Measurements from ENCODE around the gene ZC3H12C.
"Not testable (repeated sequence)": the region's sequence is repeated elsewhere in the genome, so short reads cannot be mapped to it uniquely, and the experiment has no call there.

ZC3H12C gene

GRCh38 chr11:110172468-110173065 is 79.4 kb downstream of the ZC3H12C start:
- peak in 1 of 10 donors; percentile 24 for DNase-seq
- intact Hi-C loops (cut with DNase I) = loop anchor here (10.0 kb wide), 1 partner anchor 78 kb away; the partner anchor contains the start of gene ZC3H12C

DNA sequence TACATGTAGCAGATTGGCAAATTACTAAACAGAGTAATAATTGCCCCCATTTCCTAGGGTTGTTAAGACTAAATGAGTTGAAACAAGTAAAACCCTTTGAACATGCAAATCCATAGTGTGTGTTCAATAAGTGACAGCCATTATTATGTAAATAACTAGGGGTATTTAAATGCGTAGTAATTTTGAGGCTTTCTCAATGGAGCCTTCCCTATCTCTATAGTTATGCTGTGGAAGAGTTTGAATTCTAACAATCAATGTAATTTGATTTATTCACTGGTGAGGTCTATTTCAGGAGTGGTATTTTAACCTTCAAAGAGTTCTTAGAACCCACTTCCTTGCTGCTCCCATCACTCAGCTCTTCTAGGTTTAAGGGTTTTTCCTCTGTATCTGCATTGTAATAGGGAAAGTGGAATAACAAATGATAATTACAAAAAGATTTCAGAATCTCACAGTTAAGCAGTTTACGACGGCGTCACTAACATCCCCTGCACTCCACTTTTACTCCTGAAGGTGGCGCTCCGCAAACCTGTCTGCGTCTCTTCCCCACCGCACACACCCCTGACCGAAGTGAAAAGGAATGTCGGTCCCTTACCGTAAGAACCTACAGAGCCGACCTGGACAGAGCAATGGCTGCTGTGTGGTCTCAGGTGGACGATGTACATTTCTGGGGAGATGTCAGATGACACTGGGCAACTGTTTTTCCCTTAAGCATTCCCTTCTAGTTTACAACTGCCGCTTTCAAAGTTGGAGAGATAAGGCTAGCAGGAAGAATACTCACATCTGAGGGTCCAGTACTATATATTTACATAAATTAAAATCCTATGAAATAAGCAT is 80.8 kb downstream of the ZC3H12C start:
- intact Hi-C loops (cut with DNase I) = loop anchor here (10.0 kb wide), 1 partner anchor 79 kb away; the partner anchor contains the start of gene ZC3H12C
- DNase-seq = peak in 7 of 10 donors; percentile 32 to 88 (median 73)

GRCh38 chr11:110174645-110175310 is 81.6 kb downstream of the ZC3H12C start:
- peak in 1 of 10 donors; percentile 75 for DNase-seq
- intact Hi-C loops (cut with DNase I) = loop anchor here (10.0 kb wide), 1 partner anchor 80 kb away; the partner anchor contains the start of gene ZC3H12C

DNA sequence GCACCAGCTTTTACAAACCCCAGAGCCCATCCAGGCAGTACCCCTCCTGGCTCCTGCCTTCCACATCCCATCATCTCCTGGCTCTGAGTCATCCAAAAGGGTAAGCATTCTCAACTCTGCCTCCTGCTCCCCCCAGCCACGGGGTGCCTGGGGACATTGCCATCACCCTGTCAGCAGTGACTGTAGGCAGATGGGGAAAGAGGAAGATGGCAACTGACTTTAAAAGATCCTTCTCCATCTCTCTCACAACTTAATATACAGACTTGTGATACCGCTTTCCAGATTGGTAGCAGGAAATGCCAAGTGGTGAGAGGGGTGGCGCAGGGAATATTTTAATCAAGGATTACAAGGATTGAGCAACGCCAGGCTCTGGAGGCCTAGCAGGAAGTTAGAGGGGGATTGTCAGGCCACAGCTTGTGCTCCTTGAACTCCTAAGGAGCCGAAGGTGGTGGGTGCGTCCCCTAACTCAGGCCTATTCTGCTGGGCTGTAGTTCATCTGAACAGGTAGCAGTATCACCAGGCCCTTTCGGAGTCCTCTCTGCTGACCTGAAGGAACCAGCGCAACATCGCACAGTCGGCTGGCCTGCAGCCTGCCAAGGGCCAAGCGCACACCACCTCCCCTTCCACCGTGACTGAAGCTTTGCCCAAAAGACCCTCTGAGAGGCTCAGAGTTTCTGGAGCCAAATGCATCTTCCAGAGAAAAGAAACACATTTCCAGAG is 83.3 kb downstream of the ZC3H12C start:
- intact Hi-C loops (cut with DNase I) = loop anchor here (10.0 kb wide), 1 partner anchor 82 kb away; the partner anchor contains the start of gene ZC3H12C
- peak in 1 of 10 donors; percentile 59 for DNase-seq

GRCh38 chr11:110177086-110177456 is 83.9 kb downstream of the ZC3H12C start:
- intact Hi-C loops (cut with DNase I) = loop anchor here (10.0 kb wide), 1 partner anchor 82 kb away; the partner anchor contains the start of gene ZC3H12C
- peak in 1 of 10 donors; percentile 45 for DNase-seq

GRCh38 chr11:110179064-110179463 is 85.9 kb downstream of the ZC3H12C start:
- intact Hi-C loops (cut with DNase I) = loop anchor here (10.0 kb wide), 1 partner anchor 84 kb away; the partner anchor contains the start of gene ZC3H12C
- DNase-seq = peak in 1 of 10 donors; percentile 62

DNA sequence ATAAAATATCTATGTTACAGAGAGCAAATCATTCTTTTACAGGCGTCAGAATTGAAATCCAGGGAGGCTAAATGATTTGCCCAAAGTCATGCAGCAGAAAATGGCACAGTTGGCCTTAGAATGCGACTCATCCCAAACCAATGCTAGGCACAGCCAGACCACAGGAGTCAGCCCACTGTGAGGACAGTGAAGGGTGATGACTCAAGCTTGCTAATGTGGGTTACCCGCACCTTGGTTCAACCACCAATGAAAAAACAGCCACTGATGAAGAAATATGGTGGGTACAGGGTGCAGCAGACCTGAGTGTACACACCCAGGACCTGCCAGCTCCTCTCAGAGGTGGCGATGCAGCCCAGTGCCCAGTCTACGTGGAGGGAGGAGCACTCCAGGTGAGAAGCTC is 89.7 kb downstream of the ZC3H12C start:
- intact Hi-C loops (cut with DNase I) = no loop called here
- no peak for DNase-seq

GRCh38 chr11:110184456-110184855 is 91.3 kb downstream of the ZC3H12C start:
- DNase-seq = no peak
- intact Hi-C loops (cut with DNase I) = no loop called here

GRCh38 chr11:110185121-110185591 is 92.0 kb downstream of the ZC3H12C start:
- peak in 1 of 10 donors; percentile 28 for DNase-seq
- intact Hi-C loops (cut with DNase I) = no loop called here

DNA sequence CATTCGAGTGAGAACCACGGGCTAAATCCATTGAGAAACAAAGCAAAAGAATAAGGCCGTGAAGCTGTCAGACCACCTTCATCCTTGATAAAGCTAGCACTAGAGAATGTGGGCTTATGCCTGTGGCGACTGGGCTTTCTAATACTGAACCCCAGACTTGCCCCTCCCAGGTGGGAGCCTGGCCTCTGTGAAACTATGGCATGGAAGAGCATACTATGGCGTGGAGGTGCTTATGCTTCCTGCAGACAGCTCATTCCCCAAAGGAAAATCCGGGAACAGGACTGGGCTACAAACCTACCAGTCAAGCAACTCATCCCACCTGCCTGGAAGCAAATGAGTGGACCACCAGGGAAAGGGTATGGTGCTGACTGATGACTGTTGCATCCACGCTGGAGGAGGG is 92.4 kb downstream of the ZC3H12C start:
- intact Hi-C loops (cut with DNase I) = no loop called here
- no peak for DNase-seq

GRCh38 chr11:110186456-110186855 is 93.3 kb downstream of the ZC3H12C start:
- no peak for DNase-seq
- intact Hi-C loops (cut with DNase I) = no loop called here

GRCh38 chr11:110186867-110187266 is 93.7 kb downstream of the ZC3H12C start:
- intact Hi-C loops (cut with DNase I) = no loop called here
- no peak for DNase-seq

GRCh38 chr11:110187731-110188130 is 94.5 kb downstream of the ZC3H12C start:
- DNase-seq = no peak
- intact Hi-C loops (cut with DNase I) = no loop called here

GRCh38 chr11:110190885-110191284 is 97.7 kb downstream of the ZC3H12C start:
- intact Hi-C loops (cut with DNase I) = loop anchor here (10.0 kb wide), 1 partner anchor 54 kb away; no protein-coding TSS in a partner anchor
- no peak for DNase-seq

GRCh38 chr11:110192604-110193282 is 99.6 kb downstream of the ZC3H12C start:
- intact Hi-C loops (cut with DNase I) = loop anchor here (10.0 kb wide), 1 partner anchor 52 kb away; no protein-coding TSS in a partner anchor
- DNase-seq = not testable (repeated sequence)

- intact Hi-C loops (cut with DNase I) = loop anchor here (10.0 kb wide), 1 partner anchor 51 kb away; no protein-coding TSS in a partner anchor
- not testable (repeated sequence) for DNase-seq
These were observed 101.1 kb downstream of the ZC3H12C start for GRCh38 chr11:110194211-110194766.

GRCh38 chr11:110196241-110196754 is 103.1 kb downstream of the ZC3H12C start:
- intact Hi-C loops (cut with DNase I) = loop anchor here (5.0 to 10.0 kb wide), 2 partner anchors 49 to 249 kb away; no protein-coding TSS in a partner anchor
- DNase-seq = no peak

GRCh38 chr11:110196884-110197420 is 103.8 kb downstream of the ZC3H12C start:
- intact Hi-C loops (cut with DNase I) = loop anchor here (5.0 to 10.0 kb wide), 2 partner anchors 48 to 250 kb away; no protein-coding TSS in a partner anchor
- DNase-seq = no peak
